Activated CD8-positive, alpha-beta memory T cell treated with anti-CD3 and anti-CD28 coated beads, Interleukin-2, amount 10 ng/mL, durations not matched to agents 7 days and 5 days (primary cell): ENCODE data around the gene EHBP1L1. TPM values are rescaled to one million over a fixed set of nuclear protein-coding genes. Genes with fewer than 3 reads are reported as not detected.

Experiments
- ATAC-seq: fragments of 150-1000 bp; cut with Tn5 transposase; one replicate; pipeline ENCODE4 v1.10.0; 2021; ENCODE audit warnings: moderate library complexity
- CTCF ChIA-PET: fragments of 350-600 bp; sonication (Branson Sonifier 250); formaldehyde crosslinking; loops from one replicate; lab custom pipeline; 2021; ENCODE audit warnings: antibody characterized with exemption; lab: Charles Lee
- DNase-seq: peaks from one replicate; pipeline ENCODE4 v3.0.0-alpha.2; 2020
- H3K27ac Mint-ChIP-seq: one replicate; pipeline ENCODE4 v1.8.0; 2021; ENCODE audit warnings: mild to moderate bottlenecking, mixed read lengths
- H3K27me3 Mint-ChIP-seq: one replicate; pipeline ENCODE4 v1.8.0; 2021; ENCODE audit warnings: mixed read lengths
- H3K36me3 Mint-ChIP-seq: one replicate; pipeline ENCODE4 v1.8.0; 2021; ENCODE audit warnings: mild to moderate bottlenecking, mixed read lengths
- H3K4me1 Mint-ChIP-seq: one replicate; pipeline ENCODE4 v1.8.0; 2021; ENCODE audit warnings: mixed read lengths
- H3K4me3 Mint-ChIP-seq: one replicate; pipeline ENCODE4 v1.8.0; 2021; ENCODE audit warnings: mild to moderate bottlenecking, moderate library complexity, mixed read lengths
- H3K9me3 Mint-ChIP-seq: one replicate; pipeline ENCODE4 v1.8.0; 2022; ENCODE audit warnings: low read depth, mixed read lengths
- total RNA-seq, 2 experiments: library from RNA; stranded (reverse); gene quantifications; one replicate each; pipeline ENCODE4 v1.2.3, GENCODE V29; 2021

Gene EHBP1L1
- total RNA-seq, 2 experiments from 2014 or later: 138 to 140 TPM

DNA sequence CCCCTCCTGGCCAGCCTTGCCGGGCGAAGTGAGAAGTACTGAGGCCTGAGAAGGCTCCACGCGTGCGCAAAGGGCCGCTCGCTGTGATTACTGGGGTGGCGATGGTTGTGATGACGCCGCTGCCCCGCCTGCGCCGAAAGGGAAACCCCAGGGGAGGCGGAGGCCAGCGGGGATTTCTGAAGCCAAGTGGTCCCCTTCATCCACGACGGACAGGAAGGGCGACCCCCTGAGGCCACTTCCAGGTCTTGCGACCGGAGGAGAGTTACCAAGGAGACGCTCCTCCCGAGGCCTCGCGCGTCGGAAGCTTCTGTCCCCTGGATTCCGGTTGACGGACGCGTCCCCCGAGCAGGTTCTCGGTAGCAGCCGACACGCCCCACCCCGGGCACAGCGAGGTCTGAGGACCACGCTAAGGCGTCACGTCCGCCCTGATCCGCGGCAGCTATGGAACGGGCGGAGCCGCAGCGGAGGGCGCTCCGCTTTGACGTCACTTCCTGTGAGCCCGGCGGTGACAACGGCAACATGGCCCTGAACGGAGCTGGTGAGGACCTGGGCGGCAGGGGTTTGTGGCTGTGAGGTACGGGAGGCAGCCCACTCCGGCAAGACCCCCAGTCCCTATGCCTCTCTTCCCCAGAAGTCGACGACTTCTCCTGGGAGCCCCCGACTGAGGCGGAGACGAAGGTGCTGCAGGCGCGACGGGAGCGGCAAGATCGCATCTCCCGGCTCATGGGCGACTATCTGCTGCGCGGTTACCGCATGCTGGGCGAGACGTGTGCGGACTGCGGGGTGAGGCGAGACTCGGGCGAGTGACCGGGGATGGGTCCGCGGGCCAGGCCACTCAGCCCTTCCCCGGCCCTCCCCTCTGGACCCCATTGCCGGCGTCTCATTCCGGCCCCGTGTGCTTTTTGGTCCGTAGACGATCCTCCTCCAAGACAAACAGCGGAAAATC lies 5.6 kb upstream of the EHBP1L1 start, which contains the start of gene ZNRD2:
ZNRD2 (plus strand) TSS at position 505 of the 946 bp plus-strand sequence; CDS start at position 520, 15 bp downstream.
- H3K36me3 Mint-ChIP-seq: peaks cover 11% of the 10 kb centered on the region
- peak; percentile 100 for DNase-seq
- peaks cover 66% of the 10 kb centered on the region for H3K4me1 Mint-ChIP-seq
- no peaks in the 10 kb centered on the region for H3K27me3 Mint-ChIP-seq
- CTCF ChIA-PET: interaction anchor here (0.7 to 16.3 kb wide), 7 partner anchors 10 to 68 kb away, joined by 3 to 388 read pairs (median 5); partner anchors contain the start of genes KCNK7, LTBP3, MAP3K11 and PCNX3
- peak; percentile 74 for ATAC-seq
- peak within 1 kb of the TSS; percentile 100 for H3K4me3 Mint-ChIP-seq
- peak within 1 kb of the TSS; percentile 98 for H3K27ac Mint-ChIP-seq
- no peaks in the 10 kb centered on the region for H3K9me3 Mint-ChIP-seq

DNA sequence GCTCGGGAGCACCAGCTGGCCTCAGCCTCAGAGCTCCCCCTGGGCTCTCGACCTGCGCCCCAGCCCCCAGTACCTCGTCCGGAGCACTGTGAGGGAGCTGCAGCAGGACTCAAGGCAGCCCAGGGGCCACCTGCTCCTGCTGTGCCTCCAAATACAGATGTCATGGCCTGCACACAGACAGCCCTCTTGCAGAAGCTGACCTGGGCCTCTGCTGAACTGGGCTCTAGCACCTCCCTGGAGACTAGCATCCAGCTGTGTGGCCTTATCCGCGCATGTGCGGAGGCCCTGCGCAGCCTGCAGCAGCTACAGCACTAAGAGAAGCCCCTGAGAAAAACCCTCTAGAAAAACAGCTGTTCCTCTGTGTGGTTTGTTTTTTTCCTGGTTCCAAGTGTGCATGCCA lies 4.4 kb upstream of the EHBP1L1 start:
- ATAC-seq: no peak
- H3K27me3 Mint-ChIP-seq: no peaks in the 10 kb centered on the region
- peak overlapping the region; percentile 98 for H3K27ac Mint-ChIP-seq
- H3K4me3 Mint-ChIP-seq: peak overlapping the region; percentile 100
- peaks cover 57% of the 10 kb centered on the region for H3K4me1 Mint-ChIP-seq
- CTCF ChIA-PET: interaction anchor here (0.8 to 16.3 kb wide), 7 partner anchors 12 to 93 kb away, joined by 3 to 388 read pairs (median 14); partner anchors contain the start of genes KCNK7, LTBP3 and PCNX3
- peaks cover 11% of the 10 kb centered on the region for H3K36me3 Mint-ChIP-seq
- no peaks in the 10 kb centered on the region for H3K9me3 Mint-ChIP-seq
- DNase-seq: no peak

DNA sequence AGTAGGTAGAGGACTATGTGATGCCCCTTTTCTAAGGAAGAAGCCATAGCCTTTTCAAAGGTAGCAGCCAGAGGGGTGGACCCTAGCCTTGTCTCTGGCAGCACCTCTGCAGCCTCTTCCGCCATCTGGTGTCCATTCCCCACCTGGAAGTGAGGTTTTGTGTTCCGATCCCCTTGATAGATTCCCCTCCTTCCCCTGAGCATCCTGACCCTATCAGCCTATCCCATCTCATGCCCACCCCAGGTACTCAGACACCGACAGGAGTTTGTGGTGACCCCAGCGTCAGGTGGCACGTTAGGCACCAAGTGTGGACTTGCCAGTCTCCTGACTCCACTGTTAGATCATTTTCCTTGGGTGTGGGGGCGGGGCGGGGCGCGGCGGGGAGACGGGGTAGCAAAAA lies 3.9 kb upstream of the EHBP1L1 start:
- H3K4me1 Mint-ChIP-seq: peaks cover 52% of the 10 kb centered on the region
- CTCF ChIA-PET: interaction anchor here (0.7 to 16.3 kb wide), 10 partner anchors 12 to 288 kb away, joined by 3 to 388 read pairs (median 5); partner anchors contain the start of genes KCNK7, LTBP3 and PCNX3
- H3K27me3 Mint-ChIP-seq: no peaks in the 10 kb centered on the region
- H3K27ac Mint-ChIP-seq: peak overlapping the region; percentile 98
- no peak for ATAC-seq
- no peaks in the 10 kb centered on the region for H3K9me3 Mint-ChIP-seq
- peak overlapping the region; percentile 100 for H3K4me3 Mint-ChIP-seq
- peaks cover 15% of the 10 kb centered on the region for H3K36me3 Mint-ChIP-seq
- no peak for DNase-seq

DNA sequence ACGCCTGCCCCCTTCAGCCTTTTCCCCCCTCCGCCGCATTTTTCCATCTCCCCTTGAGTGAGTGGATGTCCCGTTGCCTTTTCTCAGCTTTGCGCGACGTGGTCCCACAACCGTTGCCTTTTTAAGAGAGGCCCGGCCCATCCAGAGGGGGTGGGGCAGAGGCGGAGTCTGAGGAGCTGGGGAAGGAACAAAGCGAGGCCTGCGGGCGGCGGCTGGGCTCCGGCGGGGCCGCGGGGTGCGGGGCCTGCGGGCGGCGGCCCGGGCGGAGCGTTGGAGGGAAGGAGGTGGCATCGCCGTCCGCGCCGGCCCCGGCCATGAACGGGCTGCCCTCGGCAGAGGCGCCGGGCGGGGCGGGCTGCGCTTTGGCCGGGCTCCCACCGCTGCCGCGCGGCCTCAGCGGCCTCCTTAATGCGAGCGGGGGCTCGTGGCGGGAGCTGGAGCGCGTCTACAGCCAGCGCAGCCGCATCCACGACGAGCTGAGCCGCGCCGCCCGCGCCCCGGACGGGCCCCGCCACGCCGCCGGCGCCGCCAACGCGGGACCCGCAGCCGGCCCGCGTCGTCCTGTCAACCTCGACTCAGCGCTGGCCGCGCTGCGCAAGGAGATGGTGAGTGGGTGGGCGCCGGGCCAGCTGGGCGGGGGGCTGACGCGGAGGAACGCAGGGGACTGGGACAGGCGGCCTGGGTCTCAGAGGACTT lies 3.3 kb upstream of the EHBP1L1 start, which contains the start of gene FAM89B:
FAM89B (plus strand) TSS at position 183 of the 696 bp plus-strand sequence; CDS start at position 315, 132 bp downstream.
- Mint-ChIP-seq H3K4me1 (peaks cover 50% of the 10 kb centered on the region), H3K27me3 (no peaks in the 10 kb centered on the region), H3K4me3 (peak within 1 kb of the TSS; percentile 100), H3K27ac (peak within 1 kb of the TSS; percentile 98), H3K36me3 (peaks cover 15% of the 10 kb centered on the region), H3K9me3 (no peaks in the 10 kb centered on the region)
- CTCF ChIA-PET: interaction anchor here (0.5 to 16.3 kb wide), 17 partner anchors 7 to 287 kb away, joined by 3 to 388 read pairs (median 5); partner anchors contain the start of genes DPF2, KCNK7, LTBP3 and PCNX3
- DNase-seq (peak; percentile 94), ATAC-seq (peak; percentile 14)

DNA sequence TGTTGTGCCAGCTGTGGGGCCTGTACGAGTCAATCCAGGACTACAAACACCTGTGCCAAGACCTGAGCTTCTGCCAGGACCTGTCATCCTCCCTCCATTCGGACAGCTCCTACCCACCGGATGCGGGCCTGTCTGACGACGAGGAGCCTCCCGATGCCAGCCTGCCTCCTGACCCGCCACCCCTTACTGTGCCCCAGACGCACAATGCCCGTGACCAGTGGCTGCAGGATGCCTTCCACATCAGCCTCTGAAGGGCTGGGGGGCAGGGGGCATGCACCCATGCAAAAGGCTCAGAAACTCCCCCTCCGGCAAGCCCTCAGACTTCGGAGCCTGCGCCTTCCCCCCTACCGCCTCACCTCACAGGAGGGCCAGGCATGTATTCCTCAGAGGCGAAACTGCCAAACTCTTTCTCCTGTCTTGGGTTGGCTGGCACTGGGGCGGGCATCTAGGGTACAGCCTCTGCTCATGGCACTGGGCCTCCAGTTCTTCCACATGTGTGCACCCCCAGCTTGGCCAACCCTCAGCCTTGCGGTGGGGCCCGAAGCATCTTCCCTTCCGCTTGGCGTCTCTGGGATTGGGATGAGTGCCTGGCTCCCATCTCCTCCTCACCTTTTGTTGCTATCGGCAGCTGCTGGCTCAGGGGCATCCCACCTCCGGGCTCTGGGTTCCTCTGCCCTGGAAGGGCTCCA lies 2.3 kb upstream of the EHBP1L1 start:
- CTCF ChIA-PET: interaction anchor here (0.9 to 16.3 kb wide), 13 partner anchors 8 to 80 kb away, joined by 3 to 388 read pairs (median 6); partner anchors contain the start of genes KCNK7, LTBP3, PCNX3 and SIPA1
- H3K4me1 Mint-ChIP-seq: peaks cover 54% of the 10 kb centered on the region
- H3K27me3 Mint-ChIP-seq: no peaks in the 10 kb centered on the region
- ATAC-seq (no peak), DNase-seq (peak; percentile 64)
- H3K27ac Mint-ChIP-seq: peak overlapping the region; percentile 84
- H3K4me3 Mint-ChIP-seq: peak overlapping the region; percentile 84
- H3K9me3 Mint-ChIP-seq: no peaks in the 10 kb centered on the region
- H3K36me3 Mint-ChIP-seq: peaks cover 12% of the 10 kb centered on the region

DNA sequence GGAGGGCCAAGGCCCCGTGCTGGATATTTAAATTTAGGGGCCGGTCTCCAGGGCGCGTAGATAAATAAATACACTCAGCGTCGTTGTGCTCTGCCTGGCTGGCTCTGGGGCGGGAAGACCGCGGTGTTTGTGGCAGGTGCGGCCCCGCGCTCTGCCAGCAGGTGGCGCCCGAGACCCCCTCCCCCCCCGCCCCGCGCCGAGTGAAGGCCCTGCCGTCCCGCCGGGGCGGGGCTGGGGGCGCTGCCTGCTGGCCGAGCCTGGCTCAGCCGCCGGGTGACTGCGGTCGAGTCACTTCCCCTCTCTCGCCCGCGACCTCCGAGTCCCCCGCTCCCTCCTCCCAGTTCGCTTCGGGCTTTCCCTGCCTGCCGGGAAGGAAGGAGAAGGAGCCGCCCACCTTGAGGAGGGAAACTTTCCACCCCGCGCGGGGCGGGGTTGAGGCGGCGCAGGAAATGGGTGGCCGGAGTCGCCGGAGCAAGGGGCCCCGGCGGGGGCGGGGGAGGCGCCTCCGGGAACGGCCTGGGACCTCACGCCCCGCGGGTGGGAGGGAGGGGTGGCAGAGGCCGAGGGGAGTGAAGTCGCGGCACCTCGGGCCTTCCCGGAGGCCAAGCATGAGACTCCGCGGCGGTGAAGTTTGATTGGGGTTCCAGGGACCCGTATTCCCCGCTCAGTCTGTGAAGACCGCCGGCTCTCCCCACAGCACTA lies 1.6 kb upstream of the EHBP1L1 start:
- Mint-ChIP-seq H3K4me1 (peaks cover 53% of the 10 kb centered on the region), H3K9me3 (no peaks in the 10 kb centered on the region), H3K36me3 (peaks cover 12% of the 10 kb centered on the region), H3K27ac (peak overlapping the region; percentile 91), H3K27me3 (no peaks in the 10 kb centered on the region), H3K4me3 (peak overlapping the region; percentile 84)
- DNase-seq (peak; percentile 93), ATAC-seq (peak; percentile 17)
- CTCF ChIA-PET: interaction anchor here (0.9 to 16.3 kb wide), 10 partner anchors 8 to 64 kb away, joined by 3 to 388 read pairs (median 8); partner anchors contain the start of genes KCNK7, LTBP3 and SIPA1

DNA sequence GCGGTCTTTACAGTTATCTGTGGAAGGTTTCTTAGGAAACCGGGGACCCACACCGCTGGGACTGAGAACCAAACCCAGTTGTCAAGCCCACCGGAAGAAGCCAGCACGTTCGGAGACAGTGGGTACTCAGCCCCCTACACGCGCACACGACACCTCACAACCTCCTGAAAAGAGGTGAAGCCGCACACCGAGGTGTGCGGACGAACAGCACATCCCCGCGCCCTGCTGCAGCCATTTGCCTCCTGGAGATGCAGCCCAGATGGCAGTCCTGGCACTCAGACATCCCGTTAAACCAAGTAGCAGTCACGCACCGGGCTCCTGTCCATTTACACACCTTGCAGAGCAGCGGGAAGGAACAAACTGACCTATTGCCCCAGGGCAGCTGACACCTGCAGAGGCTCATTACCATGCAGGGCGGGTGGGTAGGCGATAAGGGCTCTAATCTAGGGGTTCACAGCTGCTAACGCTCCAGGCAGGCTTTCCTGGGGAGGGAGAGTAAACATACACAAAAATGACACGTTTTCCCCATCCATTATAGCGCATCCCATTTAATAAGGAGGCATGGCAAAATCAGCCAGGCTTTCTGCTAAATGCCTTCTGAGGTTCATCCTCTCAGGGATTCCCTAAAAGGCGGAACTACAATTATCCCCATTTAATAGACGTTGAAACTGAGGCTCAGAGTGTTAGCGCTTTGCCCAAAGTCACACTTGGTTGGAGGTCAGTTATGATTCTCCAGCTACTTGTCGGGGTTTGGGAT lies 864 bp upstream of the EHBP1L1 start:
- CTCF ChIA-PET: interaction anchor here (0.9 to 7.1 kb wide), 8 partner anchors 9 to 78 kb away, joined by 3 to 172 read pairs (median 4); partner anchors contain the start of genes KCNK7, MAP3K11 and PCNX3

DNA sequence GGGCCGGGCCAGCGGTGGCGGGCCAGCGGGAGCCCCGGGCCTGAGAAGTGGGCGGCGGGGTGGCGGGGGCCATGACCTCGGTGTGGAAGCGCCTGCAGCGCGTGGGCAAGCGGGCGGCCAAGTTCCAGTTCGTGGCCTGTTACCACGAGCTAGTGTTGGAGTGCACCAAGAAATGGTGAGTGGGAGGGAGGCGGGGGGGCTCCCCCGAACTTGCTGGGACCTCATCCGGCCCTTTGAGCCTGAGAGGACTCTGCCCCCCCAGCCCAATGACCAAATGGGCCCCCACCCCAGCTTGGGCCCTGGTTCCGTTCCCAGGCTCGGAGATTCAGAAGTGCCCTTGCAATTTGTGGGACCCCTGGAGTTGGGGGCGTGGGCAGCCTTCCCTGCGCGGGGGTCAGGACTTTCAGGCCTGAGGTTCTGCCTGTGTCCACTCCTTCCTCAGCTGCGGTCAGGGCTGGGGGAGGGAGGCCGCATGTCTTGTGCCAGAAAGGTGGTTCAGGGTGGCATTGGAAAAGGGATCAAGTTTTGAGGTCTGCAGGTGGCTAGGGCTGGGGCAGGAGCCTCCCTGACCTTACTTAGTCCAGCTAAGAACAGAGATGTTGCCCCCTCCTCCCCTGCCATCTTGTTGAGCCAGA lies 496 bp downstream of the EHBP1L1 start:
- DNase-seq (peak; percentile 61), ATAC-seq (no peak)
- Mint-ChIP-seq H3K36me3 (peaks cover 17% of the 10 kb centered on the region), H3K4me1 (peaks cover 45% of the 10 kb centered on the region), H3K4me3 (peak overlapping the region; percentile 84), H3K27ac (peak overlapping the region; percentile 84), H3K9me3 (no peaks in the 10 kb centered on the region), H3K27me3 (no peaks in the 10 kb centered on the region)
- CTCF ChIA-PET: interaction anchor here (1.4 to 7.1 kb wide), 6 partner anchors 11 to 79 kb away, joined by 4 to 172 read pairs (median 7); partner anchors contain the start of genes KCNK7, MAP3K11 and PCNX3

More for the DNA sequence above, 864 bp upstream of the EHBP1L1 start:
- peak; percentile 1 for ATAC-seq
- H3K9me3 Mint-ChIP-seq: no peaks in the 10 kb centered on the region
- peaks cover 15% of the 10 kb centered on the region for H3K36me3 Mint-ChIP-seq
- H3K27me3 Mint-ChIP-seq: no peaks in the 10 kb centered on the region
- H3K27ac Mint-ChIP-seq: peak overlapping the region; percentile 91
- peaks cover 52% of the 10 kb centered on the region for H3K4me1 Mint-ChIP-seq
- no peak for DNase-seq
- H3K4me3 Mint-ChIP-seq: peak overlapping the region; percentile 84

DNA sequence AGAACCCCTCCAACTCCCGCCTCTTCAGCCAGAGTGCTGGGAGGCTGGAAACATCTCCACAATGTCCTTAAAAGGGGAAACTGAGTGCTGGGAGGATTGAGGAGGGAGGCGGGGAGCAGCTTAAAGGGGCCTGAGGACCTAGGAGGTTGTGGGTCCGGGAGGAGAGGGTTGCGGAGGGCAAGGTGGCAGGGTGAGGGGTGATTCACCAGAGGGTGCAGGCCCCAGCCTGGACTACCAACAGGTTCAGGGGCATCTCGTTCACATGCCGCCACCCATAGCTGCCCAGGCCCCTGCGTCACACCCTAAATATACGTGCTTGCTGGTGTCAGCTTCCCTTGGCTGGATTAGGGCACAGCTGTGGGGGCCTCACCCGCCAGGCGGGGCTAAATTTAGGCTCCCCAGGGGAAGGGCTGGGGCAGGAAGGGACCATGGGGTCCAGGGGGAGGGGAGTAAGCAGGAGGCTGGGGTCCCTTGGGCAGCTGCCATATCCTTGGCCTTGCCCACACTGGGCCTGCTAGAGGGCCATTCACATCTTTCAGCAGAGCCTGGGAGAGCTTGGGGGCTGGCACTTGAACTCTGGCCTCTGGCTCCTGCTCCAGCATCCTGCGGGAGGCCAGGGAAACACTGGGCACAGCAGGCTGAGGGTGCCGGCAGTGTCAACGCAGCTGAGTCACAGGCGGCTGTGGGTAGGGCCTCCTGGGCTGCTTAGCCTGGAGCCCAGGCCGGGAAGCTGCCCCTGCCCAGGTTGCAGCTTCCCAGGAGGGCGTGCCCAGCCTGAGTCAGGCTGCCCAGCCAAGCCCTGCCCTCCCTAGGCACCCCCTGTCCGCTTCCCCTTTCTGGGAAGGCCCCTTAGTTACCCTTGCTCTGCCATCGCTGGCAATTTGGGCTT lies 1.3 kb downstream of the EHBP1L1 start:
- Mint-ChIP-seq H3K36me3 (peaks cover 20% of the 10 kb centered on the region), H3K4me1 (peaks cover 40% of the 10 kb centered on the region), H3K27me3 (no peaks in the 10 kb centered on the region), H3K27ac (peak overlapping the region; percentile 84), H3K4me3 (peak overlapping the region; percentile 84), H3K9me3 (no peaks in the 10 kb centered on the region)
- ATAC-seq: no peak
- DNase-seq: peak; percentile 60
- CTCF ChIA-PET: interaction anchor here (0.7 to 7.1 kb wide), 6 partner anchors 11 to 61 kb away, joined by 3 to 172 read pairs (median 7); partner anchors contain the start of genes KCNK7, MAP3K11, PCNX3 and SIPA1

DNA sequence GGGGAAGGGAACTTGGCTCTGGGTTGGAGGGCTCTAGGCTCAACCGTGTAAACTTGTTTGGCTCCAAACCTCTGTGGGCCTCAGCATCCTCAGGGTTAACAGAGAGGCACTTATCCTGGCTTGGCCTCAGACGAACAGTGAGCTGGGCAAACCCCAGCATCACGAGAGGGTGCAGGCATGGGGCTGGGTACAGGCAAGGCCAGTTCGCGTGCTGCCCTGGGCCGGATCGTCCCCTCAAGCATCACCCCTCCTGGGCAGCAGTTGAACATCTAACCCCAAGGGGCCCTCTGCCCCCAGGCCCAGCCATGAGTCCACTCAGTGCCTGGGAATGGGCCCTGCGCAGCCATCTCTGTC lies 1.9 kb downstream of the EHBP1L1 start:
- Mint-ChIP-seq H3K4me3 (peak overlapping the region; percentile 53), H3K4me1 (peaks cover 38% of the 10 kb centered on the region), H3K27me3 (no peaks in the 10 kb centered on the region), H3K27ac (peak overlapping the region; percentile 65), H3K9me3 (no peaks in the 10 kb centered on the region), H3K36me3 (peaks cover 22% of the 10 kb centered on the region)
- ATAC-seq (no peak), DNase-seq (no peak)
- CTCF ChIA-PET: interaction anchor here (0.9 to 7.1 kb wide), 3 partner anchors 12 to 37 kb away, joined by 3 to 172 read pairs (median 38); partner anchors contain the start of gene KCNK7
